Astrocyte (in vitro differentiated cells and primary cell): ENCODE data around the gene STAB2.

Source experiments
- EZH2 ChIP-seq: IDR thresholded peaks from 2 replicates; pipeline ENCODE4 v1.6.1; 2012; ENCODE audit warnings: mild to moderate bottlenecking, low read length, inconsistent platforms; ENCODE audit not compliant: insufficient read depth
- TF ChIP-seq, protein P1 (sequence below): IDR thresholded peaks from 2 replicates; pipeline ENCODE4 v1.5.1; 2011; ENCODE audit warnings: low read depth, mild to moderate bottlenecking, inconsistent platforms, low read length, moderate library complexity; ENCODE audit not compliant: insufficient read depth

DNA sequence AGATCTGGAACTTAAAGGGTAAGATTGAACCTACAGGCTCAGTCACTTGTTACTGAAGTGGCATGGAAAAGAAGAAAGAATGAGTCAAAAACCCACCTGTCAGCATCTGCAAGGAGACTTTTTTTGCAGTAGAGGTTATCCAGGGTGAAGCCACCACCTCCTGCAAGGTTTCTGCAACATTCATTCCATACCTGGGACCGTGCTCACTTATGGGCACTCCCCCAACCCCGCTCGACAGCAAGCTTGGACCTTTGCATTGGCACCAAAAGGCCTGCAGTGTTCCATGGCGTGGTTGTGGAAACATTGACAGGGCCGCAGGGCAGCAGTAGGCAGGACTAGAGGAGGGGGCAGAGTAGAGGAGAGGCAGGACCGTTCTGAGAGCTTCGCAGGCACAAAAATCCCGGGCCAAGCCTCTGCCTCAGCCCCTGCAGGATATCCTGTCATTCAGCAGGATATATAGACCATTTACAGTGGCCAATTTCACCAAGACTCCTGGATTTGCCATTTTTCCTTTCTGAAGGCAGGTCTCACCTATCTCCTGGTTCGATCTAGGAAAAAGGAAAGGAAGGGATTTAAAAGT is at the start of gene STAB2:
- TF ChIP-seq, protein P1, sequence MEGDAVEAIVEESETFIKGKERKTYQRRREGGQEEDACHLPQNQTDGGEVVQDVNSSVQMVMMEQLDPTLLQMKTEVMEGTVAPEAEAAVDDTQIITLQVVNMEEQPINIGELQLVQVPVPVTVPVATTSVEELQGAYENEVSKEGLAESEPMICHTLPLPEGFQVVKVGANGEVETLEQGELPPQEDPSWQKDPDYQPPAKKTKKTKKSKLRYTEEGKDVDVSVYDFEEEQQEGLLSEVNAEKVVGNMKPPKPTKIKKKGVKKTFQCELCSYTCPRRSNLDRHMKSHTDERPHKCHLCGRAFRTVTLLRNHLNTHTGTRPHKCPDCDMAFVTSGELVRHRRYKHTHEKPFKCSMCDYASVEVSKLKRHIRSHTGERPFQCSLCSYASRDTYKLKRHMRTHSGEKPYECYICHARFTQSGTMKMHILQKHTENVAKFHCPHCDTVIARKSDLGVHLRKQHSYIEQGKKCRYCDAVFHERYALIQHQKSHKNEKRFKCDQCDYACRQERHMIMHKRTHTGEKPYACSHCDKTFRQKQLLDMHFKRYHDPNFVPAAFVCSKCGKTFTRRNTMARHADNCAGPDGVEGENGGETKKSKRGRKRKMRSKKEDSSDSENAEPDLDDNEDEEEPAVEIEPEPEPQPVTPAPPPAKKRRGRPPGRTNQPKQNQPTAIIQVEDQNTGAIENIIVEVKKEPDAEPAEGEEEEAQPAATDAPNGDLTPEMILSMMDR, result no peak
- TF ChIP-seq EZH2, result no peak
